ENCODE data around the gene ARHGEF38.

ARHGEF38 gene

GRCh38 chr4:105563352-105563751 is 10.9 kb downstream of the ARHGEF38 start:
- no peak for DNase-seq (ENCODE audit: extremely low spot score)
- ChIA-PET POLR2A (no interaction called here), CTCF (interaction anchor here (1.0 to 3.0 kb wide), 4 partner anchors 12 to 43 kb away, joined by 3 to 12 read pairs (median 3); partner anchors contain the start of gene ARHGEF38)
- TF ChIP-seq CTCF (IDR thresholded peaks at IDR 0.05; ENCODE audit: control extremely low read depth, extremely low read depth, low read depth, missing control alignments): no peak

- TF ChIP-seq CTCF (IDR thresholded peaks at IDR 0.05; ENCODE audit: control extremely low read depth, extremely low read depth, low read depth, missing control alignments): no peak
- ChIA-PET POLR2A (no interaction called here), CTCF (interaction anchor here (0.7 to 1.6 kb wide), 6 partner anchors 9 to 51 kb away, joined by 3 to 5 read pairs (median 4); no protein-coding TSS in a partner anchor)
- DNase-seq (ENCODE audit: extremely low spot score): no peak
These were observed 16.2 kb downstream of the ARHGEF38 start for GRCh38 chr4:105568584-105568983.

- CTCF ChIA-PET: interaction anchor here (0.7 to 1.6 kb wide), 6 partner anchors 10 to 50 kb away, joined by 3 to 5 read pairs (median 4); no protein-coding TSS in a partner anchor
- POLR2A ChIA-PET: no interaction called here
- DNase-seq (ENCODE audit: extremely low spot score): no peak
- no peak for TF ChIP-seq CTCF (IDR thresholded peaks at IDR 0.05; ENCODE audit: control extremely low read depth, extremely low read depth, low read depth, missing control alignments)
These were observed 16.8 kb downstream of the ARHGEF38 start for GRCh38 chr4:105569057-105569865.

- CTCF ChIA-PET: interaction anchor here (1.5 to 1.6 kb wide), 2 partner anchors 12 to 26 kb away, joined by 3 to 4 read pairs; no protein-coding TSS in a partner anchor
- POLR2A ChIA-PET: no interaction called here
- TF ChIP-seq CTCF (IDR thresholded peaks at IDR 0.05; ENCODE audit: control extremely low read depth, extremely low read depth, low read depth, missing control alignments): no peak
- no peak for DNase-seq (ENCODE audit: extremely low spot score)
These were observed 17.4 kb downstream of the ARHGEF38 start for GRCh38 chr4:105569866-105570236.

GRCh38 chr4:105572296-105572695 is 19.9 kb downstream of the ARHGEF38 start:
- no peak for DNase-seq (ENCODE audit: extremely low spot score)
- ChIA-PET POLR2A (no interaction called here), CTCF (interaction anchor here (1.0 kb wide), 1 partner anchor 16 kb away, joined by 4 read pairs; no protein-coding TSS in a partner anchor)
- TF ChIP-seq CTCF (IDR thresholded peaks at IDR 0.05; ENCODE audit: control extremely low read depth, extremely low read depth, low read depth, missing control alignments): no peak

- CTCF ChIA-PET: interaction anchor here (1.5 to 3.9 kb wide), 5 partner anchors 10 to 45 kb away, joined by 4 to 13 read pairs (median 8); no protein-coding TSS in a partner anchor
These were observed 34.4 kb downstream of the ARHGEF38 start for GRCh38 chr4:105586638-105587328.

More at GRCh38 chr4:105586638-105587328, 34.4 kb downstream of the ARHGEF38 start:
- TF ChIP-seq CTCF (IDR thresholded peaks at IDR 0.05; ENCODE audit: control extremely low read depth, extremely low read depth, low read depth, missing control alignments): no peak
- POLR2A ChIA-PET: no interaction called here
- no peak for DNase-seq (ENCODE audit: extremely low spot score)

Measured in GM10248 (cell line).